Right lobe of liver (tissue), 6 donors: ENCODE data around the gene SLC35G1. TPM values are rescaled to one million over a fixed set of nuclear protein-coding genes. Genes with fewer than 3 reads are reported as not detected.

Source experiments
- ATAC-seq, 4 donors: fragments of 200-7000 bp; cut with Tn5 transposase; one replicate each; pipeline ENCODE4 v1.9.1; 2020; ENCODE audit warnings: mild to moderate bottlenecking in 4 of 4, moderate library complexity in 4 of 4
- DNase-seq, 3 donors: peaks; one replicate each; pipeline ENCODE4 v3.0.0-alpha.2; 2020
- H3K27ac ChIP-seq, 3 donors: fragments of 200-600 bp; one replicate each; pipeline ENCODE4 v1.8.0; 2022
- H3K27me3 ChIP-seq, 2 donors: fragments of 200-600 bp; one replicate each; pipeline ENCODE4 v1.8.0; 2022
- H3K36me3 ChIP-seq, 4 donors: fragments of 200-600 bp; sonication (generic) in 1 of 4; one replicate each; pipeline versions ENCODE4 v1.5.1 to v1.8.0; 2017 to 2022; ENCODE audit warnings: control low read depth in 1 of 4
- H3K4me1 ChIP-seq, 4 donors: fragments of 200-600 bp; sonication (generic) in 1 of 4; one replicate each; pipeline versions ENCODE4 v1.5.1 to v1.8.0; 2017 to 2022; ENCODE audit warnings: control low read depth in 1 of 4
- H3K4me3 ChIP-seq, 3 donors: fragments of 200-600 bp; one replicate each; pipeline ENCODE4 v1.8.0; 2022
- H3K9me3 ChIP-seq, 4 donors: fragments of 200-600 bp; sonication (generic) in 1 of 4; one replicate each; pipeline versions ENCODE4 v1.5.1 to v1.8.0; 2017 to 2022; ENCODE audit warnings: control low read depth in 1 of 4
- POLR2A ChIP-seq: fragments of 450-650 bp; IDR thresholded peaks from one replicate; pipeline ENCODE4 v1.6.1; 2017; ENCODE audit warnings: antibody characterized with exemption, mild to moderate bottlenecking
- WGBS: methylation state at CpG from one replicate; pipeline ENCODE4 v1.1.6; 2018; ENCODE audit warnings: low coverage, low lambda C conversion rate; ENCODE audit not compliant: insufficient coverage; ENCODE audit errors: missing lambda C conversion rate; 5-methylcytosine and 5-hydroxymethylcytosine counted together
- intact Hi-C, 2 donors: fragments of 100-400 bp; cut with DNase I; formaldehyde crosslinking; loops; one replicate each; pipeline versions ENCODE4 v1.11.2 to v1.14.1; 2022
- total RNA-seq, 6 experiments: library from RNA; depleted of rRNA in 2 of 6; stranded (reverse); fragments of >200 nt in 2 of 6; fragmentation: NEBNext Ultra II Directional in 3 of 6; extraction: Animal tissue kit (Norgen Biotek cat#: 25700) in 3 of 6; gene quantifications; one replicate each; pipeline versions ENCODE4 v1.1.0 to v1.2.4, GENCODE V29; 2016 to 2023
- TF ChIP-seq, protein P1 (sequence below), 4 donors: fragments of 200-600 bp in 3 of 4; fragments of 450-650 bp in 1 of 4; IDR thresholded peaks; one replicate each; pipeline versions ENCODE4 v1.5.1 to v1.8.0; 2016 to 2022; ENCODE audit warnings: antibody characterized with exemption in 4 of 4, mild to moderate bottlenecking in 2 of 4
- donor health status: DM: no; HTN: yes; CAD: no.
- donor health status: DM: no; HTN: no; CAD: no.
- donor health status: DM: no; HTN: no; CAD: no.
- donor health status: DM: no; HTN: yes; CAD: no.
- donor health status: DM: no; HTN: yes; CAD: no.

The SLC35G1 gene
- total RNA-seq, 6 experiments from 2014 or later: 2.6 to 7.3 (median 4.5) TPM

DNA sequence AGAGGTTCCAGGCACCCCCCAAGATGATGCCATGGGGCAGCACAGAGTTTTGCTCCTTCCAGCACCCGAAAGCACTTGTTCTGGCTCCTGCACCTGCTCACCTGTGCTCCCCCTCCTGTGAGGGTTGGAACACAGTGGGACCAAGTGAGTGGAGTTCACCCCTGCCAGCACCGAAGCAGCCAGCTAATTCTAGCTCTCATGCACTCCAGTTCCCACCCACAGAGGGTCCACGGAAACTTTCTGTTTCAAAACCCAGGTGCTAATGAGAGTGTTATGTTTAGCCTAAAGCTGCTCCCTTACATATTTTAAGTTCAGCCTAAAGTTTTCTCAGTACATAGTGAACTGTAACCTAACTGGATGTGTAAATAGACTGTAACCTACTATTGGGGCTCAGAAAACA lies 42.6 kb upstream of the SLC35G1 start:
- TF ChIP-seq, protein P1, sequence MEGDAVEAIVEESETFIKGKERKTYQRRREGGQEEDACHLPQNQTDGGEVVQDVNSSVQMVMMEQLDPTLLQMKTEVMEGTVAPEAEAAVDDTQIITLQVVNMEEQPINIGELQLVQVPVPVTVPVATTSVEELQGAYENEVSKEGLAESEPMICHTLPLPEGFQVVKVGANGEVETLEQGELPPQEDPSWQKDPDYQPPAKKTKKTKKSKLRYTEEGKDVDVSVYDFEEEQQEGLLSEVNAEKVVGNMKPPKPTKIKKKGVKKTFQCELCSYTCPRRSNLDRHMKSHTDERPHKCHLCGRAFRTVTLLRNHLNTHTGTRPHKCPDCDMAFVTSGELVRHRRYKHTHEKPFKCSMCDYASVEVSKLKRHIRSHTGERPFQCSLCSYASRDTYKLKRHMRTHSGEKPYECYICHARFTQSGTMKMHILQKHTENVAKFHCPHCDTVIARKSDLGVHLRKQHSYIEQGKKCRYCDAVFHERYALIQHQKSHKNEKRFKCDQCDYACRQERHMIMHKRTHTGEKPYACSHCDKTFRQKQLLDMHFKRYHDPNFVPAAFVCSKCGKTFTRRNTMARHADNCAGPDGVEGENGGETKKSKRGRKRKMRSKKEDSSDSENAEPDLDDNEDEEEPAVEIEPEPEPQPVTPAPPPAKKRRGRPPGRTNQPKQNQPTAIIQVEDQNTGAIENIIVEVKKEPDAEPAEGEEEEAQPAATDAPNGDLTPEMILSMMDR (IDR thresholded peaks at IDR 0.05): no peak
- no peak for TF ChIP-seq POLR2A
- no peaks in the 10 kb centered on the region for H3K27me3 ChIP-seq
- H3K4me1 ChIP-seq: peaks cover 0 to 13% (median 6%) of the 10 kb centered on the region in 4 donors
- DNase-seq (no peak), ATAC-seq (no peak)
- no peak overlapping the region for H3K27ac ChIP-seq
- H3K36me3 ChIP-seq: no peaks in the 10 kb centered on the region
- WGBS: 92% methylated on average over 2 of the region's 3 CpGs
- H3K9me3 ChIP-seq: no peaks in the 10 kb centered on the region
- no peak overlapping the region for H3K4me3 ChIP-seq
- intact Hi-C loops: no loop called here

DNA sequence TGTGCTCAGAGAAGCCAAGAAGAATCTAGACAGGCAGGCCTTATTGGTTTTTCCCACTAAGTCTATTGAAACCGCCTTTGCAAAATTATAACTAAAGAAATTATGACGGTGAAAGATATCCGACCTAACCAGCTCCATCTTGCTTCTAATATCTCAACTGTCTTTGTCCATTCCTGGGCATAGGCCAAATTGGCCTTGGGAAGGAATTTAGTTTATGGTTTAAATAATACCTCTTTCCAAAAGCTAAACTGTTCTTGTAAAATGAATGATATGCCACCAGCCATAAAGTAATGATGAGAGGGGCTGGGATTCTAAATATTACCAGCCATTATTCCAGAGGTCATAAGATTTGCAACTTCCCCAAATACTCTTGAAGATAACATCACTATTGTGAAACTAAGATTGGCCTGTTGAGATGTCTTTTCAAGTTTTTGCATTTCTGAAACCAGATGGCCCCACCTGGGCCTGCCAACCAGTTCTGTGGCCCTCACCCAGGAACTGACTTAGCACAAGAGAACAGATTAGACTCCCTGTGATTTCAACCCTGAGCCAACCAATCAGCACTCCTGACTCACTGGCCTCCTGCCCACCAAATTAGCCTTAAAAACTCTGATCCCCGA lies 41.2 kb upstream of the SLC35G1 start:
- DNase-seq (no peak), ATAC-seq (no peak)
- no peak overlapping the region for H3K27ac ChIP-seq
- TF ChIP-seq, protein P1 (IDR thresholded peaks at IDR 0.05): no peak
- no peak for TF ChIP-seq POLR2A
- 85% methylated on average over 4 of the region's 4 CpGs for WGBS
- H3K27me3 ChIP-seq: no peaks in the 10 kb centered on the region
- peaks cover 0 to 13% (median 6%) of the 10 kb centered on the region in 4 donors for H3K4me1 ChIP-seq
- intact Hi-C loops: no loop called here
- no peaks in the 10 kb centered on the region for H3K9me3 ChIP-seq
- no peak overlapping the region for H3K4me3 ChIP-seq
- no peaks in the 10 kb centered on the region for H3K36me3 ChIP-seq

DNA sequence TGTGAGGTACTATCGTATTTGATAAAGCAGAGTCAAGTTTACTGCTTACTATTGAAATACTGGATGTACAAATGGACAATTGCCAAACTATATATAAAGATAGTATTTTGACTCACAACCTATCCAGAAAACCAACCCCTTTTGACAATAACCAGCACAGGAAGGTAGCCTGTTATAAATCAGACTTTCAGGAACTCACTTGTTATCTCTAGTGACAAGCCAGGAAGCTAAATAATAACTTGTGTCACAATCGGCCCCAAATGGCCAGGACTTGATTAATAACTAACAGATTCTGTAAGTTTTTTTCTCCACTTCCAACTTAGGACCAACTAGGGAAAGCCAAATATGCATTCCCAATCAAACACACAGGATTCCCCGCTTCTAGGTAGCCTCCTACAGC lies 38.8 kb upstream of the SLC35G1 start:
- no peak overlapping the region for H3K4me3 ChIP-seq
- intact Hi-C loops: no loop called here
- DNase-seq (no peak), ATAC-seq (peak; percentile 79 to 93 (median 84))
- no peaks in the 10 kb centered on the region for H3K9me3 ChIP-seq
- no peaks in the 10 kb centered on the region for H3K36me3 ChIP-seq
- peak overlapping the region in 1 of 3 donors; percentile 18 for H3K27ac ChIP-seq
- TF ChIP-seq, protein P1 (IDR thresholded peaks at IDR 0.05): no peak
- TF ChIP-seq POLR2A: no peak
- peaks cover 0 to 13% (median 6%) of the 10 kb centered on the region in 4 donors for H3K4me1 ChIP-seq
- no peaks in the 10 kb centered on the region for H3K27me3 ChIP-seq
- 23% methylated on average over 3 of the region's 3 CpGs for WGBS

DNA sequence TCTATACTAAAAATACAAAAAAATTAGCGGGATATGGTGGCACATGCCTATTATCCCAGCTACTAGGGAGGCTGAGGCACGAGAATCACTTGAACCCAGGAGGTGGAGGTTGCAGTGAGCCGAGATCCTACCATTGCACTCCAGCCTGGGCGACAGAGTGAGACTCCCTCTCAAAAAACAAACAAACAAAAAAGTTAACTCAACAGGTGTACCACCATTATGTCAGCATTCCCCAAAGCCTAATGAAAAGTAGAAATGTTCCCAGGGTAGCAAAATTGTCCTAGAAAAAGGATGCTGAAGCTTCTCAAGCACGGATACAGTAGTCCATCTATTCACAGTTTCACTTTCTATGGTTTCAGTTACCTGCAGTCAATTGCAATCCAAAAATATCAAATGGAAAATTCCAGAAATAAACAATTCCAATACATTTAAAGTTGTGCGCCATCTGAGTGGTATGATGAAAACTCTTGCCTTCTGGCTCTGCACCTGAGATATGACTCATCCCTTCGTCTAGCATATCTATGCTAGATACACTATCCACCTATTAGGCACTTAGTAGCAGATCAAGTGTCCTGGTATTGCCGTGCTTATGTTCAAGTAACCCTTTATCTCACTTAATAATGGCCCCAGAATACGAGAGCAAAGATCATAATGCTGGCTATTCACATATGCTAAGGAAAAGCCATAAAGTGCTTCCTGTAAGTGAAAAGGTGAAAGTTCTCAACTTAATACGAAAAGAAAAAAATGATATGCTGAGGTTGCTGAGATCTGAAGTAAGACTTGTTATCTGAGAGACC lies 37.2 kb upstream of the SLC35G1 start:
- Histone ChIP-seq H3K36me3 (no peaks in the 10 kb centered on the region), H3K27ac (no peak overlapping the region), H3K27me3 (no peaks in the 10 kb centered on the region), H3K4me1 (peaks cover 0 to 13% (median 6%) of the 10 kb centered on the region in 4 donors), H3K9me3 (no peaks in the 10 kb centered on the region), H3K4me3 (no peak overlapping the region)
- WGBS: 85% methylated on average over 9 of the region's 10 CpGs
- DNase-seq: no peak
- TF ChIP-seq POLR2A: no peak
- TF ChIP-seq, protein P1 (IDR thresholded peaks at IDR 0.05): no peak
- ATAC-seq: no peak
- intact Hi-C loops: no loop called here
